OCI-LY1 (cell line): ENCODE results near the gene LAMTOR1.

Experiments
- H2AFZ ChIP-seq: fragments of 200-600 bp; sonication (generic), shearing (Covaris generic); 2 replicates; pipeline ENCODE4 v1.6.0; 2014; ENCODE audit warnings: antibody characterized with exemption, mild to moderate bottlenecking, low read length
- H3F3A ChIP-seq: fragments of 200-600 bp; sonication (generic), shearing (Covaris generic); 2 replicates; pipeline ENCODE4 v1.6.0; 2014; ENCODE audit warnings: mild to moderate bottlenecking, antibody characterized with exemption, low read length, moderate library complexity; ENCODE audit not compliant: insufficient read depth
- H3K27ac ChIP-seq: fragments of 200-600 bp; sonication (generic); 2 replicates; pipeline ENCODE4 v1.5.1; 2014; ENCODE audit warnings: low read length, mixed run types, mild to moderate bottlenecking, low read depth; ENCODE audit not compliant: poor library complexity, severe bottlenecking
- H3K27me3 ChIP-seq: fragments of 200-600 bp; sonication (generic); 2 replicates; pipeline ENCODE4 v1.6.0; 2014; ENCODE audit warnings: antibody characterized with exemption, mild to moderate bottlenecking, low read length, moderate library complexity; ENCODE audit not compliant: insufficient read depth
- H3K36me3 ChIP-seq: fragments of 200-600 bp; sonication (generic); 2 replicates; pipeline ENCODE4 v1.6.1; 2014; ENCODE audit warnings: mild to moderate bottlenecking, antibody characterized with exemption, low read length, moderate library complexity, mixed read lengths; ENCODE audit not compliant: insufficient read depth
- H3K4me1 ChIP-seq: fragments of 200-600 bp; sonication (generic); 2 replicates; pipeline ENCODE4 v1.5.1; 2014; ENCODE audit warnings: mild to moderate bottlenecking, low read length, moderate library complexity; ENCODE audit not compliant: insufficient read depth, severe bottlenecking
- H3K4me2 ChIP-seq: fragments of 200-600 bp; sonication (generic), shearing (Covaris generic); 2 replicates; pipeline ENCODE4 v1.6.1; 2014; ENCODE audit warnings: low read length
- H3K4me3 ChIP-seq: fragments of 200-600 bp; sonication (generic); 2 replicates; pipeline ENCODE4 v1.5.1; 2014; ENCODE audit warnings: low read length, low read depth, mild to moderate bottlenecking, mixed read lengths; ENCODE audit not compliant: poor library complexity, severe bottlenecking
- H3K79me2 ChIP-seq: fragments of 200-600 bp; shearing (Covaris generic); 2 replicates; pipeline ENCODE4 v1.6.1; 2016; ENCODE audit warnings: mixed run types, low read length, mixed read lengths; ENCODE audit not compliant: insufficient read depth
- H3K9ac ChIP-seq: fragments of 200-600 bp; sonication (generic), shearing (Covaris generic); 2 replicates; pipeline ENCODE4 v1.6.1; 2014; ENCODE audit warnings: mild to moderate bottlenecking, low read length, mixed read lengths
- H3K9me2 ChIP-seq: fragments of 200-600 bp; sonication (generic), shearing (Covaris generic); 2 replicates; pipeline ENCODE4 v1.6.1; 2014; ENCODE audit warnings: low read depth, mild to moderate bottlenecking, low read length, mixed read lengths
- H3K9me3 ChIP-seq: fragments of 200-600 bp; shearing (Covaris generic); 2 replicates; pipeline ENCODE4 v1.6.1; 2014; ENCODE audit warnings: low read length, mixed read lengths
- H4K20me1 ChIP-seq: fragments of 200-600 bp; sonication (generic), shearing (Covaris generic); 2 replicates; pipeline ENCODE4 v1.6.0; 2016; ENCODE audit warnings: mild to moderate bottlenecking, low read length; ENCODE audit not compliant: insufficient read depth
- EZH2 ChIP-seq: fragments of 200-600 bp; sonication (generic), shearing (Covaris generic); IDR thresholded peaks from 2 replicates; pipeline ENCODE4 v1.8.0; 2017; ENCODE audit warnings: borderline replicate concordance, mixed run types, mild to moderate bottlenecking, antibody characterized with exemption, low read length, moderate library complexity, mixed read lengths
- TF ChIP-seq, protein P1 (sequence below): fragments of 200-600 bp; sonication (generic), shearing (Covaris generic); IDR thresholded peaks from 2 replicates; pipeline ENCODE4 v1.5.1; 2017; ENCODE audit warnings: mild to moderate bottlenecking, antibody characterized with exemption, low read length, moderate library complexity, mixed read lengths

LAMTOR1 gene

DNA sequence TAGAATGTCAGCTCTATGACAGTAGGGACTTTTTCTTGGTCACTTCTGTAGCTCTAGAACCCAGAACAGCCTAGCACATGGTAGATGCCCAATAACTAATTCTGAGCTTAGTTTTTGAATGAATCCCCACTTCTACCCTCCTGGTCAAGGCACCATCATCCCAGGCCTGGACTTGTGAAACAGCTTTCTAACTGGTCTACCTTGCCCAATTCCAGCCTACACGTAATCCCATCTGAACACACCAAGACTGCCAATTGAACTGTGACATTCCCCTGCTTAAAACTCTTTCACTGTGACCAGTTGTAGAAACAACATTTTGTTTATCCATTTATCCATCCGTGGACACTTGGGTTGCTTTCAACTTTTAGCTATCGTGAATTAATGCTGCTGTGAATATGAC is 26.3 kb upstream of the LAMTOR1 start:
- TF ChIP-seq, protein P1, sequence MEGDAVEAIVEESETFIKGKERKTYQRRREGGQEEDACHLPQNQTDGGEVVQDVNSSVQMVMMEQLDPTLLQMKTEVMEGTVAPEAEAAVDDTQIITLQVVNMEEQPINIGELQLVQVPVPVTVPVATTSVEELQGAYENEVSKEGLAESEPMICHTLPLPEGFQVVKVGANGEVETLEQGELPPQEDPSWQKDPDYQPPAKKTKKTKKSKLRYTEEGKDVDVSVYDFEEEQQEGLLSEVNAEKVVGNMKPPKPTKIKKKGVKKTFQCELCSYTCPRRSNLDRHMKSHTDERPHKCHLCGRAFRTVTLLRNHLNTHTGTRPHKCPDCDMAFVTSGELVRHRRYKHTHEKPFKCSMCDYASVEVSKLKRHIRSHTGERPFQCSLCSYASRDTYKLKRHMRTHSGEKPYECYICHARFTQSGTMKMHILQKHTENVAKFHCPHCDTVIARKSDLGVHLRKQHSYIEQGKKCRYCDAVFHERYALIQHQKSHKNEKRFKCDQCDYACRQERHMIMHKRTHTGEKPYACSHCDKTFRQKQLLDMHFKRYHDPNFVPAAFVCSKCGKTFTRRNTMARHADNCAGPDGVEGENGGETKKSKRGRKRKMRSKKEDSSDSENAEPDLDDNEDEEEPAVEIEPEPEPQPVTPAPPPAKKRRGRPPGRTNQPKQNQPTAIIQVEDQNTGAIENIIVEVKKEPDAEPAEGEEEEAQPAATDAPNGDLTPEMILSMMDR, result no peak
- TF ChIP-seq EZH2, result no peak
- Histone ChIP-seq H3K9ac (no peak overlapping the region), H4K20me1 (no peaks in the 10 kb centered on the region)

DNA sequence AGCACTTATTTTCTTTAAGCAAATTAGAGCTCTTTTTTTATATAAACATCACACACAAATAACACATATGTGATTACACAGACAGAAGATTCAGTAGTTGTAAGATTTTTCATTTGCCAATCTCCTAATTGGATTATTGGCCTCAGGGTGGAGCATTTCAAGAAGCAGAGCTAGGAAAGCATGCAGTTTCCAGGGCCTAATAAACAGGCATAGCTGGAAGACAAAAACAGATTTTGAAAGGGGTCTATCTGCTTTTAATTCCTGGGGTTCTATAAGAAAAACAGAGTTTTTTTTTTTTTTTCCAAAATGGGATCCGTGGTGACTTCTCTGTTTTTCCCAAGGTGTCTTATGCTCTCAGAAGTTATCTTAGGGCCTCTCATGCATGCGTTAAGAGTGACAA is 24.8 kb upstream of the LAMTOR1 start:
- H3K4me3 ChIP-seq, result no peak overlapping the region
- H3K9me2 ChIP-seq, result no peaks in the 10 kb centered on the region
- H3K4me1 ChIP-seq, result no peaks in the 10 kb centered on the region
- H2AFZ ChIP-seq, result no peak overlapping the region
- H3K9me3 ChIP-seq, result peaks cover 8% of the 10 kb centered on the region; the same call in 1 of the 2 replicates
- no peaks in the 10 kb centered on the region for H3F3A ChIP-seq
- no peaks in the 10 kb centered on the region for H4K20me1 ChIP-seq
- no peak overlapping the region for H3K9ac ChIP-seq
- no peak overlapping the region for H3K27ac ChIP-seq
- peaks cover 7% of the 10 kb centered on the region; the same call in 1 of the 2 replicates for H3K27me3 ChIP-seq
- no peak overlapping the region for H3K4me2 ChIP-seq
- TF ChIP-seq EZH2, result no peak
- TF ChIP-seq, protein P1, result no peak
- no peaks in the 10 kb centered on the region for H3K79me2 ChIP-seq
- no peaks in the 10 kb centered on the region; the same call in 1 of the 2 replicates for H3K36me3 ChIP-seq

More for the DNA sequence above, 26.3 kb upstream of the LAMTOR1 start:
- Histone ChIP-seq H3K4me1 (no peaks in the 10 kb centered on the region), H3F3A (no peaks in the 10 kb centered on the region), H3K4me3 (no peak overlapping the region), H3K36me3 (no peaks in the 10 kb centered on the region; the same call in 1 of the 2 replicates), H3K9me3 (peaks cover 8% of the 10 kb centered on the region; the same call in 1 of the 2 replicates), H3K4me2 (no peak overlapping the region), H3K27me3 (no peaks in the 10 kb centered on the region; the same call in 1 of the 2 replicates), H3K27ac (no peak overlapping the region), H3K9me2 (no peaks in the 10 kb centered on the region), H2AFZ (no peak overlapping the region), H3K79me2 (no peaks in the 10 kb centered on the region)

DNA sequence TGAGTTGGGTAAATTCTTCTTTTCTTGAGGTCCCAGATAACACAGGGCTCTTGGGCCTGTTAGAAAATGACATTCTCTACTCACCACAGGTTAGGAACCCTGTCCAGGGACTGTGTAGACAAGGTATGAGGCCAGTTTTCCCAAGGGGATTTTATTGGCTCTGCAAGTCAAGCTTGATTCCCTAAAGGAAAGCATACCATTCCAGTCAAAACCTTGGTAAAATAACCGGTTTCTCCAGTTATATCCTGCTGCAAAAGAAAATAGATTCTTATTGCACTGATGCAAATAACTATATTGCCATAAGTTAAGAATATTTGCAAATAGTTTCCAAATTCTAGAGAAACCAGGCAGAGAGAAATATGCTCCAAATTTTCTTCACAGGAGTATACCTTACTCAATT is 22.9 kb upstream of the LAMTOR1 start:
- no peaks in the 10 kb centered on the region for H3K9me2 ChIP-seq
- H3K4me2 ChIP-seq, result no peak overlapping the region
- H3K36me3 ChIP-seq, result no peaks in the 10 kb centered on the region; the same call in 1 of the 2 replicates
- no peaks in the 10 kb centered on the region for H3K4me1 ChIP-seq
- no peak overlapping the region for H3K4me3 ChIP-seq
- peaks cover 8% of the 10 kb centered on the region; the same call in 1 of the 2 replicates for H3K9me3 ChIP-seq
- H3K79me2 ChIP-seq, result no peaks in the 10 kb centered on the region
- no peak overlapping the region for H3K27ac ChIP-seq
- TF ChIP-seq EZH2, result no peak
- TF ChIP-seq, protein P1, result no peak
- no peaks in the 10 kb centered on the region for H3F3A ChIP-seq
- no peaks in the 10 kb centered on the region for H4K20me1 ChIP-seq
- H3K27me3 ChIP-seq, result peaks cover 7% of the 10 kb centered on the region; the same call in 1 of the 2 replicates
- H2AFZ ChIP-seq, result no peak overlapping the region
- H3K9ac ChIP-seq, result no peak overlapping the region
